ENCODE results near the gene NOTCH2. TPM values are rescaled to one million over a fixed set of nuclear protein-coding genes. Genes with fewer than 3 reads are reported as not detected.

The NOTCH2 gene
- total RNA-seq, 4 donors from 2014 or later: 91.1 to 148 (median 112) TPM

GRCh38 chr1:119879510-119880434, 189.7 kb downstream of the NOTCH2 start:
- no peaks in the 10 kb centered on the region for H3K36me3 ChIP-seq
- no peaks in the 10 kb centered on the region for H3K27me3 ChIP-seq
- no peak for TF ChIP-seq POLR2AphosphoS5 (IDR thresholded peaks at IDR 0.05)
- no peak for TF ChIP-seq CTCF (IDR thresholded peaks at IDR 0.05)
- TF ChIP-seq POLR2A (IDR thresholded peaks at IDR 0.05; ENCODE audit: low read depth): no peak
- TF ChIP-seq EP300 (IDR thresholded peaks at IDR 0.05): no peak
- peaks cover 0 to 5% (median 0%) of the 10 kb centered on the region in 4 donors for H3K4me1 ChIP-seq
- H3K4me3 ChIP-seq: no peak overlapping the region
- H3K27ac ChIP-seq (replicated peaks in 1 of 4): no peak overlapping the region
- intact Hi-C loops (cut with DNase I): no loop called here
- DNase-seq (ENCODE audit: extremely low spot score): no peak
- H3K9me3 ChIP-seq: no peaks in the 10 kb centered on the region
- 90% methylated on average over 11 of the region's 12 CpGs for WGBS

- intact Hi-C loops (cut with DNase I): no loop called here
- Histone ChIP-seq H3K27me3 (no peaks in the 10 kb centered on the region), H3K9me3 (no peaks in the 10 kb centered on the region)
Observed at GRCh38 chr1:119878171-119878570, 191.3 kb downstream of the NOTCH2 start.

GRCh38 chr1:119874186-119874585, 195.3 kb downstream of the NOTCH2 start:
- 91% methylated on average over 2 of the region's 2 CpGs for WGBS
- Histone ChIP-seq H3K36me3 (no peaks in the 10 kb centered on the region), H3K27me3 (no peaks in the 10 kb centered on the region), H3K4me1 (peaks cover 5 to 32% (median 28%) of the 10 kb centered on the region in 4 donors), H3K4me3 (no peak overlapping the region), H3K9me3 (no peaks in the 10 kb centered on the region), H3K27ac (replicated peaks in 1 of 4) (peak overlapping the region; percentile 51 to 65 (median 58))
- no peak for TF ChIP-seq POLR2AphosphoS5 (IDR thresholded peaks at IDR 0.05)
- TF ChIP-seq CTCF (IDR thresholded peaks at IDR 0.05): no peak
- TF ChIP-seq EP300 (IDR thresholded peaks at IDR 0.05): no peak
- TF ChIP-seq POLR2A (IDR thresholded peaks at IDR 0.05; ENCODE audit: low read depth): no peak
- DNase-seq (ENCODE audit: extremely low spot score): no peak
- intact Hi-C loops (cut with DNase I): loop anchor here (5.0 kb wide), 1 partner anchor 132 kb away; no protein-coding TSS in a partner anchor

More at GRCh38 chr1:119878171-119878570, 191.3 kb downstream of the NOTCH2 start:
- no peak for DNase-seq (ENCODE audit: extremely low spot score)
- no peak overlapping the region for H3K27ac ChIP-seq (replicated peaks in 1 of 4)
- no peak for TF ChIP-seq EP300 (IDR thresholded peaks at IDR 0.05)
- no peak for TF ChIP-seq CTCF (IDR thresholded peaks at IDR 0.05)
- TF ChIP-seq POLR2A (IDR thresholded peaks at IDR 0.05; ENCODE audit: low read depth): no peak
- TF ChIP-seq POLR2AphosphoS5 (IDR thresholded peaks at IDR 0.05): no peak
- peaks cover 5 to 15% (median 12%) of the 10 kb centered on the region in 4 donors for H3K4me1 ChIP-seq
- no peak overlapping the region for H3K4me3 ChIP-seq
- H3K36me3 ChIP-seq: no peaks in the 10 kb centered on the region

GRCh38 chr1:119873135-119874015, 196.1 kb downstream of the NOTCH2 start:
- intact Hi-C loops (cut with DNase I): loop anchor here (5.0 kb wide), 1 partner anchor 131 kb away; no protein-coding TSS in a partner anchor

More at GRCh38 chr1:119873135-119874015, 196.1 kb downstream of the NOTCH2 start:
- 44% methylated on average over 4 of the region's 4 CpGs for WGBS
- no peak overlapping the region for H3K4me3 ChIP-seq
- TF ChIP-seq POLR2AphosphoS5 (IDR thresholded peaks at IDR 0.05): peak in 1 of 2 donors; percentile 42
- TF ChIP-seq POLR2A (IDR thresholded peaks at IDR 0.05; ENCODE audit: low read depth): no peak
- H3K36me3 ChIP-seq: no peaks in the 10 kb centered on the region
- peaks cover 5 to 32% (median 28%) of the 10 kb centered on the region in 4 donors for H3K4me1 ChIP-seq
- H3K9me3 ChIP-seq: no peaks in the 10 kb centered on the region
- peak overlapping the region; percentile 51 to 65 (median 58) for H3K27ac ChIP-seq (replicated peaks in 1 of 4)
- no peak for DNase-seq (ENCODE audit: extremely low spot score)
- no peaks in the 10 kb centered on the region for H3K27me3 ChIP-seq

Data from esophagus muscularis mucosa (tissue), 4 donors.